B cell (primary cell): ENCODE measurements around the gene PTRH1.

Experiments used
- CTCF ChIP-seq: fragments of 200-600 bp; IDR thresholded peaks from one replicate; pipeline ENCODE4 v1.8.0; 2022; ENCODE audit warnings: antibody characterized with exemption, mild to moderate bottlenecking
- EZH2 ChIP-seq: IDR thresholded peaks from 2 replicates; pipeline ENCODE4 v1.6.1; 2012; ENCODE audit warnings: borderline replicate concordance, low read depth, mild to moderate bottlenecking, moderate library complexity, low read length; ENCODE audit not compliant: insufficient read depth, poor library complexity, severe bottlenecking

GRCh38 chr9:127749090-127749787, 33.8 kb upstream of the PTRH1 start:
- TF ChIP-seq CTCF = no peak
- TF ChIP-seq EZH2 = no peak
